Right ventricle myocardium superior (tissue), 1 donor: ENCODE results near the gene ENDOD1. TPM values are rescaled to one million over a fixed set of nuclear protein-coding genes. Genes with fewer than 3 reads are reported as not detected.
A peak's percentile ranks its signal among the peaks of the same experiment; 100 is the strongest.

Experiments
- ATAC-seq: fragments of 200-7000 bp; cut with Tn5 transposase; one replicate; pipeline ENCODE4 v1.9.1; 2020; ENCODE audit warnings: mild to moderate bottlenecking; ENCODE audit not compliant: poor library complexity
- DNase-seq: peaks from one replicate; pipeline ENCODE4 v3.0.0-alpha.2; 2020
- intact Hi-C: fragments of 100-400 bp; cut with DNase I; formaldehyde crosslinking; loops from one replicate; pipeline ENCODE4 v1.11.2; 2022
- total RNA-seq: library from RNA; stranded (reverse); fragmentation: NEBNext Ultra II Directional; extraction: Animal tissue kit (Norgen Biotek cat#: 25700); gene quantifications from one replicate; pipeline ENCODE4 v1.2.1, GENCODE V29; 2021
- donor health status: DM: no; HTN: yes; CAD: no; lungs with severe emphysema.

Gene ENDOD1
- total RNA-seq, 1 donor from 2014 or later: 10.4 TPM

DNA sequence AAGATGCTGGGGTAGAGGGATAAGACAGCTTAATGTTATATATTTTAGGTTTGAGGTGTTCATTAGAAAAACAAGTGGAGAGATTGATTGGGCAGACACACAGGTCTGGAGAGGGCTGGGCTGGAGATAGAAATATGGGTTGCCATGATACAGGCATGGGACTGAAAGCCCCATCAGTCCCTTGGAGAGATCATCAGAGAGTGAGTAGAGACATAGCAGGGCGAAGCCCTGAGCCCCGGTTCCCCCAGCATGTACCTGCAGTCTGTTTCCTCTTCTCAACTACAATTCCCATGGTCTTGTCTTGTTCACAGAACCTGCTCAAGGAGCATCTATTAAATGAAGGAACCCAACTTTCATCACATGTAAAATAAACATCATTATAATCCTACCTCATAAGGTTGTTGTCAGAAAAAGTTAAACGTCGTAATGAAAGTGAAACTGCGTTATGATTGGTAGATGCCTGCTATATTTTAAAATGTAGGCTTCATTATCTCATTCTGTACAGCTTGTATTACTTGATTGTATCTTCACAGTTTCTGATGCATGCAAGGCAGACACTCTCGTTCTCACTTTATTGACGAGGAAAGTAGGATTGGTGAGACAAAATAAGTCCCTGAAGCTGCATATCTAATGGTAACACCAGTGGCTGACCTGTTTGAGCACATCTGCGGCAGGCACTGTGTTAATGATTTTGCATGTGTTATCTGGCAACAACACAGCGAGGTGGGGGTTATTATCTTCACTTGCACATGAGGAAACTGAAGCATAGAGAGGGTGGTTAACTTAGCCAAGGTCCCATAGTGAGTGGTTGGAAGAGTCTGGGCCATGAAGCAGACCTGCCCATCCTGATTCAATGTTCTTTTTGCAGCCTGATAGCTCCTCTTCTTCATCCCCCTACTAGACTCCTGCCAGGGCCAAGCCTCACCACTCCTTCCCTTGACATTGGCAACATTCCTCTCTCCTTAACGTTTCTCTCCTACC lies 63.5 kb downstream of the ENDOD1 start:
- intact Hi-C loops: loop anchor here (5.0 kb wide), 1 partner anchor 181 kb away; the partner anchor contains the start of genes CWC15 and KDM4D
- no peak for ATAC-seq

GRCh38 chr11:95153857-95154246 lies 64.2 kb downstream of the ENDOD1 start:
- no peak for DNase-seq

More for the DNA sequence above, 63.5 kb downstream of the ENDOD1 start:
- DNase-seq: no peak

GRCh38 chr11:95154514-95154913 lies 64.9 kb downstream of the ENDOD1 start:
- ATAC-seq (no peak), DNase-seq (no peak)
- intact Hi-C loops: loop anchor here (2.0 to 5.0 kb wide), 2 partner anchors 182 to 550 kb away; partner anchors contain the start of genes CWC15 and KDM4D

More at GRCh38 chr11:95153857-95154246, 64.2 kb downstream of the ENDOD1 start:
- ATAC-seq: no peak
- intact Hi-C loops: loop anchor here (2.0 to 5.0 kb wide), 2 partner anchors 182 to 551 kb away; partner anchors contain the start of genes CWC15 and KDM4D

DNA sequence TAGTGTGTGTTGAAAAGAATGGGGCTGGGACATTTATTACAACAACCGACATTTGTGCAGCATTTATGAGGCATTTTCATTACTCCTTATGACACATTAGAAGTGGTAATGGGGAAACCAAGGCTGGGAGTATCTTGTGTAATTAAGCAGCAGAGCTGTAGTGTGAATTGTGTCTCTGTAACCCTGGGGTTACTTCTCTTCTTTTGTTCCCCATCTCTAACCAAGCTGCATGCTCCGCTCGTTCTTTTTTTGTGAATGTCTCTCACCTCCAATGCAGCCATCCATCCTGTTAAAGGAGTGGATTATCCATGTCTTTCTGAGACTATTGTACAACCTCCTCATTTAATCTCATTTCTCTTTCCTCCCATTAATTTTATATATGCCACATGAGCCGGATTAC lies 65.7 kb downstream of the ENDOD1 start:
- DNase-seq (no peak), ATAC-seq (no peak)
- intact Hi-C loops: loop anchor here (2.0 kb wide), 1 partner anchor 549 kb away; no protein-coding TSS in a partner anchor

DNA sequence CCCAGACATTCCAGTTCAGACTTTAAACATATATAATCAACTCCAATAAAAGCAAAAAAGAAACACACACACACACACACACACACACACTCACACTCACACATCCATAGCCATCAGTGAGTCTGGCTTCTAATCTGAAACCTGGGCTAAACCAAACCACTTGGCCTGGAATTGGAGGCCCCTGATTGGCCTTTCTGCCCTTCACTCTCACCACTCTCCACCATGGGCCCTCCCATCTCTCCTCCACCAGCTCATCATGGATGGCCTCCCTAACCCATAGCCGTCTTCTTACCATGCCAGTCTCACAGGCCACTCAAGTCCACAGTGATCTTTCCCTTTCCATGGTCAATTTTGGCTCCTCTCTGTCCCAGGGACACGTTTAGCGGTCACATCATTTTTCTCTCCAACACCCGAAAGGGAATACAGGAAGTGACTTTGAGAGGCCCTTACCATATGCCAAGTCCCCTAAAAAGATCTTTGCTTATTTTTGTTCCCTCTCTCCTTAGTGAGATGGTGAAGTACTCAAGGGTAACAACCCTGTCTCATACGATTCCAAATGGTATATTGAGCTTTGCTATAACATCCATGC lies 66.6 kb downstream of the ENDOD1 start:
- ATAC-seq (no peak), DNase-seq (no peak)
- intact Hi-C loops: no loop called here

GRCh38 chr11:95156916-95157541 lies 67.4 kb downstream of the ENDOD1 start:
- intact Hi-C loops: no loop called here
- peak; percentile 59 for DNase-seq
- peak; percentile 85 for ATAC-seq

GRCh38 chr11:95157824-95158223 lies 68.2 kb downstream of the ENDOD1 start:
- intact Hi-C loops: no loop called here
- ATAC-seq (no peak), DNase-seq (no peak)

GRCh38 chr11:95161248-95161647 lies 71.6 kb downstream of the ENDOD1 start:
- ATAC-seq (no peak), DNase-seq (no peak)
- intact Hi-C loops: no loop called here

GRCh38 chr11:95163106-95163505 lies 73.5 kb downstream of the ENDOD1 start:
- ATAC-seq (no peak), DNase-seq (no peak)
- intact Hi-C loops: no loop called here

DNA sequence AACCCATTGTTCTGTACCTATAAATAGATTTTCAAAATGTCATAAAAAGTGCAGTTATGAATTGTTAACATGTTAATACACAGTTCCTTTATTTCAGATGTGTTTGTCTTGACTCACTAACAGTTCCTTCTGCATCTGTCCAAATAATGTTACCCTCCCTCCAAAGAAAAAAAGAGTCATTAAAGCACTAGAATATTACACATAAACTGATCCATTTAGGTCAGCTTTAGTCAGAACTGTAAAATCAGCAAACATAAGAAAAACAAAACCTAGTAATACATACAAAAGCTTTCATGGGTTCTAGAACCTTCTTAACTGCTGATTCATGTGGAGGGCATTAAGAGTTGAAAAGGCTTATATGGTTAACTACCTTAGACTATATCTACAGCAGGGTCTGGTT lies 76.0 kb downstream of the ENDOD1 start:
- ATAC-seq (no peak), DNase-seq (no peak)
- intact Hi-C loops: no loop called here

- DNase-seq: no peak
- intact Hi-C loops: no loop called here
- ATAC-seq: no peak
Measured at GRCh38 chr11:95166781-95167180, 77.1 kb downstream of the ENDOD1 start.

DNA sequence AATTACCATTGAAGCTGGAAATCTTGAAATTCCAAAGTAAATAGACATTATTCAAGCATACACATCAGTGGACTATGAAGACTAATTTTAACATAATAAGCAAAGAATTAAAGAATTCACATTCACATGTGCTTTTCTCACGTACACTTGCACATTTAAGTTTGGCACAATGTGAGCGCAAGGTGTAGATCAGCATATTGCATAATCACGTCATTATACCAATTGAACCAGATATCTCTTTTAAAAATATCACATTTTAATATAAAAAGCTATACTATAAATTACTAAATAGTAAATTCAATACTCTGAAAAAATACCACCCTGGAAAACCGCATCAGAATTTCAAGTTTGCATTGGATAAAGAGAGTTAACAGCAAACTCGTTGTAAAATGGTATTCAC lies 80.6 kb downstream of the ENDOD1 start:
- no peak for ATAC-seq
- intact Hi-C loops: no loop called here
- no peak for DNase-seq

DNA sequence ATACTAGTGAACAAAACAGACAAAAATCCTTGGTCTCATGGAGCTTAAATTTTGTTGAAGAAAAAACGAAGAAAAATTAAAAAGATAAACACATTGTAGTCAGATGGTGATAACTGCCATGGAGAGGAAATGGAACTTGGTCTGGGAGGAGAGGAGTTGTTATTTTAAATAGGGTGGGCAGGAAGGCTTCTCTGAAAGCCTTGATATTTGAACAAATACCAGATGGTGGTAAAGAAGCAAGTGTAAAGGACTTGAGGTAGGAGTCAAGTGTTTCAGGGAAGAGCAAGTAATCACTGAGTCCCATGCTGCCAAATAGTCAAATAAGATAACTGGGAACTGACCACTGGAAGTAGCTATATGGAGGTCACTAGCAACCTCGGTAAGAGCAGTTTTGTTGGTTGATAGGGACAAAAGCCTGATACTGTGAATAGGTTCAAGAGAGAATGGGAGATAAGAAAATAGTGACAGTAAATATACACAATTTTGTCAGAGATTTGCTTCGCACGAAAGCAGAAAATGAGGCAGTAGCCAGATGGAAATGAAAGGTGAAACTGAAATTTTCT lies 86.3 kb downstream of the ENDOD1 start:
- ATAC-seq (no peak), DNase-seq (no peak)
- intact Hi-C loops: no loop called here

Other genes starting within 250 kb of the ENDOD1 start
- gene CWC15, start 116.3 kb upstream of the ENDOD1 start, total RNA-seq: 74.8 TPM
- 0.40 TPM for gene KDM4D, start 116.1 kb upstream of the ENDOD1 start, total RNA-seq
- not detected for gene KDM4E, start 64.6 kb upstream of the ENDOD1 start, total RNA-seq
- not detected for gene KDM4F, start 40.4 kb upstream of the ENDOD1 start, total RNA-seq
- 18.2 TPM for gene SRSF8, start 22.9 kb upstream of the ENDOD1 start, total RNA-seq
- gene SESN3, start 141.4 kb downstream of the ENDOD1 start, total RNA-seq: 4.8 TPM